GM23248 (cell line): ENCODE results near the gene KLF15.

Experiments used
- EZH2 ChIP-seq: fragments of 200-600 bp; sonication (generic); IDR thresholded peaks from 2 replicates; pipeline ENCODE4 v1.6.1; 2018; ENCODE audit warnings: antibody characterized with exemption, mild to moderate bottlenecking; ENCODE audit not compliant: insufficient read depth, poor library complexity, severe bottlenecking
- EZH2phosphoT487 ChIP-seq: fragments of 200-600 bp; sonication (generic); IDR thresholded peaks from 2 replicates; pipeline ENCODE4 v1.6.1; 2018; ENCODE audit warnings: antibody characterized with exemption, moderate library complexity, mild to moderate bottlenecking, low read depth; ENCODE audit not compliant: insufficient read depth

- no peak for TF ChIP-seq EZH2
- no peak for TF ChIP-seq EZH2phosphoT487
These were observed 30.6 kb downstream of the KLF15 start for GRCh38 chr3:126326629-126327028.
